Astrocyte of the spinal cord (primary cell): Measurements from ENCODE around the gene PKDCC.

Experiments
- DNase-seq: peaks from one replicate; pipeline ENCODE4 v3.0.0; 2011; ENCODE audit warnings: low read depth, low spot score
- H3K4me3 ChIP-seq: 2 replicates; pipeline ENCODE4 v1.5.1; 2011; ENCODE audit warnings: low read depth, mild to moderate bottlenecking, low read length, moderate library complexity
- in situ Hi-C: cut with HindIII; loops from 2 replicates; pipeline ENCODE4 v1.10.0; 2017; ENCODE audit warnings: low sequenced_read_pairs
- TF ChIP-seq, protein P1 (sequence below): IDR thresholded peaks from 2 replicates; pipeline ENCODE4 v1.5.1; 2012; ENCODE audit warnings: low read depth, mild to moderate bottlenecking, low read length, inconsistent platforms

PKDCC gene

GRCh38 chr2:42036413-42036812 lies 11.4 kb upstream of the PKDCC start:
- TF ChIP-seq, protein P1, sequence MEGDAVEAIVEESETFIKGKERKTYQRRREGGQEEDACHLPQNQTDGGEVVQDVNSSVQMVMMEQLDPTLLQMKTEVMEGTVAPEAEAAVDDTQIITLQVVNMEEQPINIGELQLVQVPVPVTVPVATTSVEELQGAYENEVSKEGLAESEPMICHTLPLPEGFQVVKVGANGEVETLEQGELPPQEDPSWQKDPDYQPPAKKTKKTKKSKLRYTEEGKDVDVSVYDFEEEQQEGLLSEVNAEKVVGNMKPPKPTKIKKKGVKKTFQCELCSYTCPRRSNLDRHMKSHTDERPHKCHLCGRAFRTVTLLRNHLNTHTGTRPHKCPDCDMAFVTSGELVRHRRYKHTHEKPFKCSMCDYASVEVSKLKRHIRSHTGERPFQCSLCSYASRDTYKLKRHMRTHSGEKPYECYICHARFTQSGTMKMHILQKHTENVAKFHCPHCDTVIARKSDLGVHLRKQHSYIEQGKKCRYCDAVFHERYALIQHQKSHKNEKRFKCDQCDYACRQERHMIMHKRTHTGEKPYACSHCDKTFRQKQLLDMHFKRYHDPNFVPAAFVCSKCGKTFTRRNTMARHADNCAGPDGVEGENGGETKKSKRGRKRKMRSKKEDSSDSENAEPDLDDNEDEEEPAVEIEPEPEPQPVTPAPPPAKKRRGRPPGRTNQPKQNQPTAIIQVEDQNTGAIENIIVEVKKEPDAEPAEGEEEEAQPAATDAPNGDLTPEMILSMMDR: no peak
- no peak for DNase-seq
- H3K4me3 ChIP-seq: no peak overlapping the region
- in situ Hi-C loops: no loop called here

GRCh38 chr2:42036940-42037339 lies 10.9 kb upstream of the PKDCC start:
- in situ Hi-C loops: no loop called here
- no peak for DNase-seq
- H3K4me3 ChIP-seq: no peak overlapping the region
- TF ChIP-seq, protein P1: no peak

DNA sequence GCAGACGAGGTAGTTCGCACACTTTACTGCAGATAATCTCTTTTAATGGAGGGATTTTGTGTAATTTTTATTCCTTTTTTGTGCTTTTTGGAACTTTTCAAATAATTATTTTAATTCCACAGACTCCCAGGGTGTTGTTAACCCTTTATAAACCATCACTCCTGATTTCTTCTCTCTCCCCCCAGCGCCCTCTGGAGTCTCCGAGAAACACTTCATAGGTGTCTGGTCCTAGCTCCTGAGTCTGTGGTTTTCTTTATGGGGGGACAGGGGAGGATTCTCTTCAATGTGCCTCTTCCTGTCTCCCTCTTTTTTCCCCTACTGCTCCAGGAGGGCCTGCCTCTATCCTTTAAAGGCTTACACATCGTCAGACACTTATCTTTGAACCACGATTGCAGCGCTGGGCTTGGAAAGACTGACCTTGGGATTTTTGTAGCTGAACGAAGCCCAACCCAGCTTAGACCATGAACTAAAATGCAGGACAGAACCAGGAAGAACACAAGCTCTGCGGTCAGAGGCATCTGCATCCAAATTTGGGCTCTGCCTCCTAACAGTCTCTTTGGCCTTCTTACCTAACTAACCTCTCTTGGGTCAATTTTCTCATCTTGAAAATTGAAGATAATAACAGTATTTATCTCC lies 7.1 kb upstream of the PKDCC start:
- H3K4me3 ChIP-seq: no peak overlapping the region
- TF ChIP-seq, protein P1: no peak
- in situ Hi-C loops: no loop called here
- no peak for DNase-seq

DNA sequence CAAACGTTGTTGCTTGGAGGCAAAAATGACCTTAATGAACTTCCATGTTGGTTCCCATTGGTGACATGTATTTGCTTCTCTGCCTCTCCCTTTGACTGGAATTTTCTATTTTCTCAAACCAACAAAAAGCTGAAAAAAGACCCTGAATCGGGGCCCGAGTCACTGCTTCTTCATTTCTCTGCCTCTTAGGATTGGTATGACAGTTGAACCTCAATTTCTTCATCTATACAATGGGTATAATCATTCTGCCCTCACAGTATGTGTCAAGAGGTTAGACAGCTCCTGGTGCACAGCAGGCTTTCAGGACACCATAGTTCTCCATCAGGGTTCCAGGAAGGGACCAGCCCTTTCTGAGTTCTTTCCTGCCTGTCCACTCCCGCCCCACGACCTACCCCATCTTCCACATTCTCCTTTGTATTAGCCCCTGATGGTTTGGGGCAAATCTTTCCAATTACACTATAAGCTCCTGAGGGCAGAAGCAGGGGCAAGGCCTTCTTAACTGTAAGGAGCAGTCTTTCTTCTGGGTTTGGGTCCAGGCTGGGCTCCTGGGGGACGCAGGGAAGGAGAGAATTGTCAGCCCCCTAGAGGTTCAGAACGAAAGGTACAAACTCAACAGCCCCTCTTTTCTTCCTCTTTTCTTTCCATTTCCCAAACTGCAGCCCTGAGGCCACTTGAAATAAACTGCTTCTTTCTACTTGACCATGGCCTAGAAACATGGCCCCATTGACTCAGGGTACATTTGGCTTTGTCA lies 6.3 kb upstream of the PKDCC start:
- DNase-seq: no peak
- TF ChIP-seq, protein P1: no peak
- in situ Hi-C loops: no loop called here
- H3K4me3 ChIP-seq: no peak overlapping the region

DNA sequence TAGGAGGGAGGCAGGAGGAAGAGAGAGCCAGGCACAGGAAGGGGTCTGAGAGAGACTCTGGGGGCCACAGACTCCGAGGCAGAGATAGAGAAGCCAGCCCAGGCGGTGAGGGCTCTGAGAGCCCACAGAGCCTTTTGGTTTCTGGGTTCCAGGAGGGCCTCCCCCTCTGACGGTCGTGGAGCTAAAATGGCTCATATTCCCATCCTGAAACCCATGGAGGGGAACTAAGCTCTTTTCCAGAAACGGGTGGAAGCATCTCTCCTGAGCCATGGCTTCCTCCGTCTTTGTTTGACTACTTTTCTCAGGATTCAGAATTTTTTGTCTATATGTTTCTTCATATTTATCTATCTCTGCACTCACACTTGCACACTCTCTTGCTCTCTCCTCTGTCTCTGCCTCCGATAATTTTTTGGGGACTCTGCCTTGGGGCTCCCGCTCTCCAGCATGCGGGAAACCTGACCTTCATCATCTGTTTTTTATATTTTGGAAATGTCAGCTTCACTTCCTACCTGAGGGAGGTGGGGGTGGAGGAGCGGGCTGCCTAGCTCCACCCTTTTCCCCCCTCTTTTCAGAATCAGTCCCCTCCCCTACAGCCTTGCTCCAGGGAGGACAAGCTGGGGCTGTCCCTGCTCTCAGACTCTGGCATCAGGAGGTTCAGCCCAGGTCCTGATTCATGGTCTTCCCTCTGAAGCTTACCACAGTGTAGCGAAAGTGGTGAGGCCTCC lies 5.0 kb upstream of the PKDCC start:
- TF ChIP-seq, protein P1: no peak
- DNase-seq: no peak
- H3K4me3 ChIP-seq: no peak overlapping the region
- in situ Hi-C loops: no loop called here

DNA sequence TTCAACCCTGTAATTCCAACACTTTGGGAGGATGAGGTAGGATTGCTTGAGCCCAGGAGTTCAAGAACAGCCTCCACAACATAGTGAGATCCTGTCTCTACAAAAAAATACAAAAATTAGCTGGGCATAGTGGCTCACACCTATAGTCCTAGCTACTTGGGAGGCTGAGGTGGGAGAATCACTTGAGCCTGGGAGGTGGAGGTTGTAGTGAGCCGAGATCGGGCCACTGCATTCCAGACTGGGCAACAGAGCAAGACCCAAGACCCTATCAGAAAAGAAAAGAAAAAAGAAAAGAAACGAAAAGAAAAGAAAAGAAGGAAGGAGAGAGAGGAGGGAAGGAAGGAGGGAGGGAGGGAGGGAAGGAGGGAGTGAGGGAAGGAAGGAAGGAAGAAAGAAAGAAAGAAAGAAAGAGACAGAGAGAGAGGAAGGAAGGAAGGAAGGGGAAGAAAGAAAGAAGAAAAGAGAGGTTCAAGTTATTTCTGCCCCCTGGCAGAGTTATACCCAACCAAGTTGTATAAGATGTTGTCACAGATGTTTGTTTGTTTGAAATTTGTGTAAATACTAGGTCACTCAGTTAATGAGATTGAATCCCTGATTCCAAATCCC lies 3.9 kb upstream of the PKDCC start:
- in situ Hi-C loops: no loop called here
- TF ChIP-seq, protein P1: no peak
- DNase-seq: no peak
- H3K4me3 ChIP-seq: no peak overlapping the region
